ENCODE data around the gene ITPKA. TPM values are rescaled to one million over a fixed set of nuclear protein-coding genes. Genes with fewer than 3 reads are reported as not detected.

The ITPKA gene
- total RNA-seq, 1 donor from 2014 or later, result 1.5 TPM

DNA sequence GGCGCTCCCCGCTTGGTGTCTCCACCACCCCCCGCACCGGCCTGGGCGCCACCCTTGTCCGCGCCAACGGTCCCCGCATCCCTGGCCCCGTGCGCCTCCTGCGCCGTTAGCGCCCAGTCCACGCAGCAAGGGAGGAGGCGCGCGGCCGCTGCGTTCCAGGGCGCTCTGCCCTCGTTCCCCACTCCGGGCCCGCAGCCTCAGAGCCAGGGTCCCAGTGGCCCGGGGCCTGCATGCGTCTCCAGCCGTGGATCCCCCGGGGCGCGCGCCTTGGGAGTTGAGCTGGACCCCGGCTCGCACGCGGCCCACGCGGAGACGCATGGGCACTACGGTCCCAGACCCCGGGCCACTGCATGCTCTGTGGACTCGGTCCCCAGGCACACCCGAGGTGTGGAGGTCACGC, 7.4 kb upstream of the ITPKA start:
- no peak overlapping the region for H3K4me3 Mint-ChIP-seq
- H3K27ac Mint-ChIP-seq (ENCODE audit: unreplicated experiment), result no peak overlapping the region

DNA sequence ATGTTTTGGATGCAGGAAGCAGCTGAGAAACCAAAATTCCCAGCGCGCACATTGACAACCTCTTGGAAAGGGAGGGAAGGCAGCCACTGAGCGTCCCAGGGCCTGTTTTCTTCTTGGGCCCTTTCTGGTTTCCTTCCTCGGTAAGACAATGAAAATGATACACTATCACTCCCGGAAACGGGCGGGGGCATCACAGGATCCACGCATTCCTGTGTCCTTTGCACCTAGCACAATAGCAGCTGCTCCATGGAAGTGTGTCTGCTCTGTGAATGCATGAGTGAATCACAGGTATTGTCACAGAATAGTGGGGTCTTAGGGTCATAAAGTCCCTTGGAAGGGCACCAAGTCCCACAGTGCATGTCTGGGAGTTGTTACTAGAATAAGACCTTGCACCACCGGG, 6.3 kb upstream of the ITPKA start:
- Mint-ChIP-seq H3K9me3 (no peaks in the 10 kb centered on the region), H3K4me1 (peaks cover 10% of the 10 kb centered on the region), H3K27ac (ENCODE audit: unreplicated experiment) (no peak overlapping the region), H3K4me3 (no peak overlapping the region), H3K36me3 (ENCODE audit: low read depth) (peaks cover 14% of the 10 kb centered on the region), H3K27me3 (ENCODE audit: low read depth) (peaks cover 16% of the 10 kb centered on the region)
- DNase-seq (ENCODE audit: low read depth, low spot score), result no peak
- TF ChIP-seq, protein P1, sequence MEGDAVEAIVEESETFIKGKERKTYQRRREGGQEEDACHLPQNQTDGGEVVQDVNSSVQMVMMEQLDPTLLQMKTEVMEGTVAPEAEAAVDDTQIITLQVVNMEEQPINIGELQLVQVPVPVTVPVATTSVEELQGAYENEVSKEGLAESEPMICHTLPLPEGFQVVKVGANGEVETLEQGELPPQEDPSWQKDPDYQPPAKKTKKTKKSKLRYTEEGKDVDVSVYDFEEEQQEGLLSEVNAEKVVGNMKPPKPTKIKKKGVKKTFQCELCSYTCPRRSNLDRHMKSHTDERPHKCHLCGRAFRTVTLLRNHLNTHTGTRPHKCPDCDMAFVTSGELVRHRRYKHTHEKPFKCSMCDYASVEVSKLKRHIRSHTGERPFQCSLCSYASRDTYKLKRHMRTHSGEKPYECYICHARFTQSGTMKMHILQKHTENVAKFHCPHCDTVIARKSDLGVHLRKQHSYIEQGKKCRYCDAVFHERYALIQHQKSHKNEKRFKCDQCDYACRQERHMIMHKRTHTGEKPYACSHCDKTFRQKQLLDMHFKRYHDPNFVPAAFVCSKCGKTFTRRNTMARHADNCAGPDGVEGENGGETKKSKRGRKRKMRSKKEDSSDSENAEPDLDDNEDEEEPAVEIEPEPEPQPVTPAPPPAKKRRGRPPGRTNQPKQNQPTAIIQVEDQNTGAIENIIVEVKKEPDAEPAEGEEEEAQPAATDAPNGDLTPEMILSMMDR (conservative IDR thresholded peaks at IDR 0.05), result no peak

More for the DNA sequence above, 7.4 kb upstream of the ITPKA start:
- no peak for DNase-seq (ENCODE audit: low read depth, low spot score)
- Mint-ChIP-seq H3K36me3 (ENCODE audit: low read depth) (peaks cover 24% of the 10 kb centered on the region), H3K27me3 (ENCODE audit: low read depth) (peaks cover 6% of the 10 kb centered on the region), H3K4me1 (peaks cover 9% of the 10 kb centered on the region), H3K9me3 (no peaks in the 10 kb centered on the region)
- TF ChIP-seq, protein P1 (conservative IDR thresholded peaks at IDR 0.05), result no peak

DNA sequence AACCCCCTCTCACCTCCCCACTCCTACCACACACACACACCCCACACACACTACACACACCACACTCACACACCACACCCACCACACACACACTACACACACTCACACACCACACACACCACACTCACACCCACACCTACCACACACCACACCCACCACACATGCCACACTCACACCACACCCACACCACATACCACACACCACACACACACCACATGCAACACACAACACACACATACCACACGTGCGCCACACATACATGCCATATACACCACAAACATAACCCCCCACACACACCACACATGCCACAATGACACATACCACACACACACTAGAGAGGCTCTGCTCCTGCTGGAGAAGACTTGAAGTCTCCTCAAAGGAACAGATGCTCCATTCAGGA, 5.9 kb upstream of the ITPKA start:
- Mint-ChIP-seq H3K27ac (ENCODE audit: unreplicated experiment) (peak overlapping the region; percentile 32), H3K27me3 (ENCODE audit: low read depth) (peaks cover 20% of the 10 kb centered on the region), H3K9me3 (no peaks in the 10 kb centered on the region), H3K36me3 (ENCODE audit: low read depth) (peaks cover 10% of the 10 kb centered on the region), H3K4me1 (peaks cover 14% of the 10 kb centered on the region), H3K4me3 (no peak overlapping the region)
- no peak for DNase-seq (ENCODE audit: low read depth, low spot score)
- TF ChIP-seq, protein P1 (conservative IDR thresholded peaks at IDR 0.05), result no peak

DNA sequence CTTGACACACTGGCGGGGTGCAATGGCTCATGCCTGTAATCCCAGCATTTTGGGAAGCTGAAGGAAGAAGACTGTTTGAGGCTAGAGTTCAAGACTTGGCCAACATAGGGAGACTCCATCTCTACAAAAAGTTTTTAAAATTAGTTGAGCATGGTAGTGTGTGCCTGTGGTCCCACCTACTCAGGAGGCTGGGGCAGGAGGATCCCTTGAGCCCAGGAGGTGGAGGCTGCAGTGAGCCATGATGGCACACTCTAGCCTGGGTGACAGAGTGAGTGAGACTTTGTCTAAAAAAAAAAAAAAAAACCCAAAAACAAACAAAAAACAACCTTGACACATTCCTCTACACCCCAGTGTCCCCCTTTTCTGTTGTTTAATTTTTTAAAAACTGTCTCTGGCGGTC, 4.0 kb upstream of the ITPKA start:
- Mint-ChIP-seq H3K27me3 (ENCODE audit: low read depth) (peaks cover 32% of the 10 kb centered on the region), H3K4me3 (no peak overlapping the region), H3K27ac (ENCODE audit: unreplicated experiment) (no peak overlapping the region), H3K9me3 (no peaks in the 10 kb centered on the region), H3K4me1 (peaks cover 17% of the 10 kb centered on the region), H3K36me3 (ENCODE audit: low read depth) (peaks cover 6% of the 10 kb centered on the region)
- no peak for DNase-seq (ENCODE audit: low read depth, low spot score)
- TF ChIP-seq, protein P1 (conservative IDR thresholded peaks at IDR 0.05), result no peak

DNA sequence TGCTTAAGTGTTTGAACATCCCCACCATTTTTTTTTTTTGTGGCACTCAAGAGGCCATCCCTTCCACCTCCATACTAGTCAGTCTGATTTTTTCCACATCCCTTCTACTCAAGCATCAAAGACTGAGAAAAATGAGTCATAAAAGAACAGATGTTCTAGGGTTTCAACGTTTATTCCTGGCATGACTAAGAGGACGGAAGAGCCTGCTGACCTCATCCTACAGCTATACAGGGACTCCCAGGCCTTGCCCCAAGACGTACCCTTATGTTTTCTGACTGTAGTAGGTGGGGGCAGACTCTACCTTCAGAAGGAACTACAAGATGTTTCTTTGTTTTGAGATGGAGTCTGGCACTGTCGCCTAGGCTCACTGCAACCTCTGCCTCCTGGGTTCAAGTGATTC, 3.3 kb upstream of the ITPKA start:
- TF ChIP-seq, protein P1 (conservative IDR thresholded peaks at IDR 0.05), result no peak
- Mint-ChIP-seq H3K4me3 (no peak overlapping the region), H3K4me1 (peaks cover 17% of the 10 kb centered on the region), H3K9me3 (no peaks in the 10 kb centered on the region), H3K27me3 (ENCODE audit: low read depth) (peaks cover 39% of the 10 kb centered on the region), H3K27ac (ENCODE audit: unreplicated experiment) (no peak overlapping the region), H3K36me3 (ENCODE audit: low read depth) (peaks cover 4% of the 10 kb centered on the region)
- no peak for DNase-seq (ENCODE audit: low read depth, low spot score)

DNA sequence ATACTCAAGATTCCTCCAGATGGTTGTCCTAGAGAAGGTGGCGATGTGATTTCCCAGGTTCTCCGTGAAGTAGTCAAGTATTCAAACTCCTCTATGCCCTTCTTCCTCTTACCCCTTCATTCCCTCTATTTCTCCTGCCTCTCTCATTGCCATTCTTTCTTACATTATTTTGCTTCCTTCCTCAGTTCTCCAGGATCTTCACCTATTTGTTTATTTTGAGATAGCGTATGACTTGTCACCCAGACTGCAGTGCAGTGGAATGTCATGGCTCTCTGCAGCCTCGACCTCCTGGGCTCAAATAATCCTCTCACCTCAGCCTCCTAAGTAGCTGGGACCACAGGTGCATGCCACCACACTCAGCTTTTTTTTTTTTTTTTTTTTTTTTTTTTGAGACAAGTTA, 1.8 kb upstream of the ITPKA start:
- H3K4me3 Mint-ChIP-seq, result peak overlapping the region; percentile 25
- H3K27me3 Mint-ChIP-seq (ENCODE audit: low read depth), result peaks cover 53% of the 10 kb centered on the region
- H3K4me1 Mint-ChIP-seq, result peaks cover 17% of the 10 kb centered on the region
- DNase-seq (ENCODE audit: low read depth, low spot score), result no peak
- no peaks in the 10 kb centered on the region for H3K9me3 Mint-ChIP-seq
- H3K36me3 Mint-ChIP-seq (ENCODE audit: low read depth), result peaks cover 2% of the 10 kb centered on the region
- TF ChIP-seq, protein P1 (conservative IDR thresholded peaks at IDR 0.05), result no peak
- no peak overlapping the region for H3K27ac Mint-ChIP-seq (ENCODE audit: unreplicated experiment)

All from neural crest cell (in vitro differentiated cells).